Kidney tubule cell (primary cell): ENCODE results near the gene TAF8.
"Not testable (repeated sequence)": the region's sequence is repeated elsewhere in the genome, so short reads cannot be mapped to it uniquely, and the experiment has no call there.

Experiments
- DNase-seq: peaks from one replicate; pipeline ENCODE4 v3.0.0-alpha.2; 2018; ENCODE audit warnings: low spot score

TAF8 gene

DNA sequence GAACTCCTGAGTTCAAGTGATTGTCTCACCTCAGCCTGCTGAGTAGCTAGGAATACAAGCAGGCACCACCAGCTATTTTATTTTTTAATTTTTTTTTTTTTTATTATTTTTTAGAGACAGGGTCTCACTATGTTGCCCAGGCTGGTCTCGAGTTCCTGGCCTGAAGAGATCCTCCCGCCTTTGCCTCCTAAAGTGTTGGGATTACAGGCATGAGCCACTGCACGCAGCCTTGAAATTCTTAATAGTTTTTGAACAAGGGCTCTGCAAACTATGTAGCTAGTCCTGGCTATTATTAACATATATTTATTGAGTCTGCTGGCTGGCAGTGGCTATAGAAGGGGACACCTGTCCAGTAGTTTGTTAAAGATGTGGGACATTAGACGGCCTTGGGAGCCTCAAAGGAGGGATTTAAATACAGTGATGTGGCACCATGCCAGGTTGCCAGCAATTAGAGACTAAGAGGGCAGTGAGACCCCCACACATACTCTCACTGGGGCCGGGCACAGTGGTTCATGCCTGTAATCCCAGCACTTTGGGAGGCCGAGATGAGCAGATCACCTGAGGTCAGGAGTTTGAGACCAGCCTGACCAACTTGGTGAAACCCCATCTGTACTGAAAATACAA is 21.1 kb upstream of the TAF8 start:
- no peak for DNase-seq

DNA sequence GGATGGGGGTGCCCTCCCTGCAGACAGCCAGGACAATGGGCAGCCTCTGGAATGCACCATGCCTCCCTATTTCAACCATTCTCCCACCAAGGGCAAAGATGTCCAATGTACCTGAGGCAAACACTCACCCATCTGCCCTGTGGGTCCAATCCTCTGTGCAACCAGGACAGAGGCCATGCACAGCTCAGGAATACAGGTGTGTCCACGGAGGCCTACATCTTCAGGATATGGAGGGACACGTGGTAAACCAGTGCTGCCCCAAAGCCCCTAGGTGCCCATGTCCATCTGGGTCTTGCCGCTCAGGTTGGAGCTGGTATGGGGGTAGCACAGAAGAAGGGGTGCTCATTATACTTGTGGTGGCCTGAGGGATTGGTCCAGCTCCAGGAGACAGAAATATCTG is 20.4 kb upstream of the TAF8 start:
- DNase-seq = no peak

DNA sequence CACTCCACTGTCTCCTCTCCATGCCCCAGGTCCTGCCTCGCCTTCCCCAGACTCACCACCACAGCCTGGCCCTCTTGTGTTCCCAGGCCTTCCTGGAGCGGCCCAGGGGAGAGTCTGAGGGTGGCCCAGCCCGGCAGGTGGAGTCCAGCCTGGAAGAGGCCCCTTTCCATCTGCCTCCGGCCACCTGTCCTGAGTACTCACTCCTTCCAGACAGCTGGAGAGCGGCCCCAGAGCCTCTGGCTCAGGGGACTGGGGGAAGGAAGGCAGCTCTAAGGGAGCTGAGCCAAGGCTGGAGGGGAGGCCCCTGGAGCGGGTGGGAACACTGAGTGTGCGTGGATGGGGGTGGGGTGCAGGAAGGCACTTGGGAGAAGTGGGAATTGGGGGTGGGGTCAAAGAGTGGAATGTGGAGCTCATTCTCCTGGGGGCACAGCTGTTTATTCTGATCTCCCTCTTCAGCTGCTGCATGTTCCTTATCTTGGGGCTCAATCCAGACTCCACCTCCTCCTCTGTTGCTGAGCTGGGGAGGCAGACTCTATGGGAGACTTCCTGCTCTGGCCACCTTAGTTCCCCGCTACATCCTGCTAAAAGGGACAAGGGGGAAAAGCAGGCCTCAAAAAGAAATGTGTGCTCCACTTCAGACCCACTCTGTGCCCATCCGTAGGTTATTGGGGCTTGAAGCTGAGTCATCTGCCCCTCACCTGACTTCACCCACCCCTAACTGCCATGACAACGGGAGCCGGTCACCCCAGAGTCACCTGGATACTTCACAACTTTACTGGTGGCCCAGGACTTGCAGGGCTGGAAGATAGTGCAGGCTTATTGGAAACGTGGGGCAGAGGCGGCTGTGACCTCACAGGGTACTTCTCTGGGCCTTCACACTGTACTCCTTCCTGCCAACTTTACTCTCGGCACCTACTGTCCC is 19.5 kb upstream of the TAF8 start:
- peak; percentile 49 for DNase-seq

DNA sequence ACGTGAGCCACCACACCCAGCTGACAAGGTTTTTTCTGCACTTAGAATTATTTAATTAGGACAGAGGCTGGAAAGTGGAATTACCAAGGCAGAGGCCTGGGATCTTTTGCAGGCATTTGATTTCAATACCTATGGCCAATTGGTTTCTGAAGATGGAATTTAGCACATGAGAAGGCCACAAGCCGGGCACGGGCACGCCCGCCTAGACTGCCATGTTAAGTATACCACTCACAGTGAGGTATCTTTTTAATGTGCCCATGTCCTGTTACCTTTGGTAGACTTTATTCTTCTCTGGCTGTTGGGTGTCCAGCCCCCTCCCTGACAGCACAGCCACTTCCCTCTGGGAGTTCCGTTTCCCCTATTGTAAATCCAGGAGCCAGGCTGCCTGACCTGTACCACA is 18.0 kb upstream of the TAF8 start:
- no peak for DNase-seq

DNA sequence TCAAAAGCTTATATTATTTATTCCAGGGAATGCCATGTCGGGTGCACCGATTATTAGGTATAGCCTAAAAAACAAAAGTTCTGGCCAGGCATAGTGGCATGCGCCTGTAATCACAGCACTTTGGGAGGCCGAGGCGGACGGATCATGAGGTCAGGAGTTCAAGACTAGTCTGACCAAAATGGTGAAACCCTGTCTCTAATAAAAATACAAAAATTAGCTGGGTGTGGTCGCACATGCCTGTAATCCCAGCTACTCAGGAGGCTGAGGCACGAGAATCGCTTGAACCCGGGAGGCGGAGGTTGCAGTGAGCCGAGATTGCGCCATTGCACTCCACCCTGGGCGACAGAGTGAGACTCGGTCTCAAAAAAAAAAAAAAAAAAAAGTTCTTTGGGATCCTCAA is 12.7 kb upstream of the TAF8 start:
- DNase-seq = not testable (repeated sequence)

DNA sequence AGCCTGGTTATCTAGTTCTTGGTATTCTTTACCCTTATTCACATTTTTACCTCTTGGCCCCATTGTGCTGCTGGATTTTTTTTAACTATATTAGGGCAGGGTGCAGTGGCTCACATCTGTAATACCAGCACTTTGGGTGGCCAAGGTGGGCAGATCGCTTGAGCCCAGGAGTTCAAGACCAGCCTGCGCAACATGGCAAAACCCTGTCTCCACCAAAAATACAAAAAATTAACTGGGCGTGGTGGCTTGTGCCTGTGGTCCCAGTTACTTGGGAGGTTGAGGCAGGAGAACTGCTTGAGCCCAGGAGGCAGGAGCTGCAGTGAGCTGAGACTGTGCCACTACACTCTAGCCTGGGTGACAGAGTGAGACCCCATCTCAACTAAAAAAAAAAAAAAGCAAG is 12.2 kb upstream of the TAF8 start:
- no peak for DNase-seq

DNA sequence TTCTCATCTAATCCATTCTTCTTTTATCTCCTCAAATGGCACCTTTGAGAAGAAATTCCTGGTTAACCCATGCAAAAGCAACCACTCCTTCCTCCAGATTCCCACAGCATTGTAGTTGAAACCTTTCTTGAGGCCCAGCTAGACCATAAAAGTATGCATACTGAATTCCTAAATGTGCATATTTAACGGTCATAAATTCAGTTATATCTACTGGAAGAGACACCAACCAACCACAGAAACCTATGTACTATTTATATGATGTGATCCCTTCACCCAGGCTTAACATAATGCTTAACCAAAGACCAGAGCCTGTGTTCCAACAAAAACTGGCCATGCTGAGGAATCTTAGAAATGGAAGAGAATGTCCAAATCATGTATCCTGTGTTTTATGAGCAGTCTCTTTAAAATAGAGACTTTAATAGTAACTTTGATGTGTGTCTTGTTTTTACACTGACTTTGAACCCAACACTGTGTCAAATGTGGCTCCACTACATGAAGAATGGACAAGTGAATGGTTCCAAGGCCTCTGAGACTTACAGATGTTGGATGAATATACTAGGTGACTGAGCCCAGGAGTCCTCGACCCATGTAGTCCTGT is 11.4 kb upstream of the TAF8 start:
- DNase-seq = no peak

DNA sequence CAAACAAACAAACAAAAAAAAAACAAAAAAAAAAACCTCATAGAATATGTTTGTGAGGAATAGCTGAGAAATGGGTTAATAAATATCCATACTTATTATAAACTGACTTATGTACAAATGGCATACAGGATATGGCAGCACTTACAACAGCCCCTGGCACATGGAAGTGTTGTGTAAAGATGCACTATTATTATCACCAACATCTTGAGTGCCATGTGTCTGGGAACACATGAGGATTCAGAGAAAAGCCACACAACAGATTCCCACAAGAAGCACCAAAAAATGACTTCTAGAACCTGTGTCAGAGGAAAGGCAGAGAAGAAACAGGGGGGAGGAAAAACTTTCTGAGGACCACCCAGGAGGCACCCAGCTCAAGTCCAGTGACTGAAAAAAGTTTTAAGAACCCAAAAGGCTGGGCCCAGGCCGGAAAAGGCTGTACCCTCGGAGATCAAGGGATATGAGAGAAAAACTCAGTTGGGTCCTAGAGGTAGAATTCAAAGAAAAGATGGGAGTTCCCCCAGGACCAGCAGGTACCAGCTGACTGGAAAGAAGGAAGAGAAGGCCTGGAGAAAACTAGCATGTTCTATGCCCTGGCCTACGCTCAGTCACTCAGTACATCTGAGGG is 9.4 kb upstream of the TAF8 start:
- no peak for DNase-seq

DNA sequence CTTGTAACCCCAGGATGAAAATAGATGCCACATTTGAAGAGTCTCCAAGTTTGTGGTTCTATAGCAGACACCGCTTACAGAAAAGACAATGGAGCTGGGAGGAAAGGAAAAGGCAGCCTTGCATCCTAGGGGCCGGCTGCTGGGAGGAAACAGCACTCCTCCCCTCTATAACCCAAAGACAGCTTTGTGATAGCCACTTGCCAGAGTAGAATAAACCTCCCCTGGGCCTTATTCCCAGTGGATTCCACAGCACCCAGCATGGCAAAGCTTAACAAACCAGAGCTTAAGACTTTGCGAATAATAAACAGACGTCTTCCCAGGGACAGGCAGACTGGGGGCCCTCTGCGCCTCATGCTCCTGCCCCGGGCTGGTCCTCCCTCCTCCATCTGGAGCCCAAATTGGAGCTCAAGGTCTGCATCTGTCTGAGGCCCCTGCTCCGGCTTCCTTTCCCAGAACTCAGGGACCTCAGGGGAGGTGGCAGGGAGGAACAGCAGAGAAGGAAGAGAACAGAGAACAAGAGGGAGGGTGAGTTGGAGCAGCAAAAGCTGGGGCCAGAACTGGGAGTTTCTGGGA is 8.8 kb upstream of the TAF8 start:
- DNase-seq = no peak

DNA sequence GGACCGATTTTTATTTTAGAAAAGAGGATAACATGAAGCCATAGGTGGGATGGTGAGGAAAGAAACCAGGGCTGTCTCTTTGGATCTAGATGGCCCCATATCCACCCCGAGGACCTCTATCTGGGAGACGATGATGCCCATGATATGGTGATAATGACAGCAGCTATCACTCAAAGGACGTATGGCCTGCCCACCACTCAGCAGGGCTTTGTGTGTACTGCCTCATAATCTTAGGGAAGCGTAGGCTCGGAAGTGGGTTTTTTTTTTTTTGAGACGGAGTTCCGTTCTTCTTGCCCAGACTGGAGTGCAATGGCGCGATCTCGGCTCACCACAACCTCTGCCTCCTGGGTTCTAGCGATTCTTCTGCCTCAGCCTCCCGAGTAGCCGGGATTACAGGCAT is 8.2 kb upstream of the TAF8 start:
- no peak for DNase-seq

DNA sequence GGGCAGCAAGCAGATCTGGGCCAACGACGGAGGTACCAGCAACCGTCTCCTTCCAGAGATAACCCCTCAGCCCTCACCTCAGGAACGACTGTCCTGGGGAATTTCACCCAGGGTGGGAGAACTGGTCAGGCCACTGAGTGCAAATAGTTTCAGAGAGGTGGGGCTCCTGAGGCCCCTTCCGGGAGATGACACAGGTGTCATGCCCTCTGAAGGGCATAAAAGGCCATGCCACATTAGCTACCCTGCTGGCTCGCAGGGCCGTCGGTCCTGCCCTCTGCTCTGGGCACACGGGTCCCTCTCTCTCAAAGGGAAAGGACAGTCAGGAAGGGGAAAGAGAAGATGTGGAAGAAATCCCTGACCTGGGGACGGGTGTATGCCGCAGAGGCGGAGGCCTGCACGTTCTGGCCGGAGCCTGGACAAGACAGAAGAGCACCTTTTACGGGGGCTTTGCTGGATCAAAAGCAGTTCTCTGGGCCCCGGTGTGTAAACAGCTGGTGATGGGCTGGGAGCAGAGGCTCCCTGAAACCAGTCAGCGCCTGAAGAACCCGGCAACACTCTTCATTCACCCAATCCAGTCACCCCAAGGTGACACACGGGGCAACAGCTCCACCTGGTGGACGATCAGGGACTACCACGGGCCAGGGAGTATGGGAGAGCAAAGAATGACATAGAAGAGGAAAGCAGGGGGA is 6.4 kb upstream of the TAF8 start:
- peak; percentile 79 for DNase-seq

DNA sequence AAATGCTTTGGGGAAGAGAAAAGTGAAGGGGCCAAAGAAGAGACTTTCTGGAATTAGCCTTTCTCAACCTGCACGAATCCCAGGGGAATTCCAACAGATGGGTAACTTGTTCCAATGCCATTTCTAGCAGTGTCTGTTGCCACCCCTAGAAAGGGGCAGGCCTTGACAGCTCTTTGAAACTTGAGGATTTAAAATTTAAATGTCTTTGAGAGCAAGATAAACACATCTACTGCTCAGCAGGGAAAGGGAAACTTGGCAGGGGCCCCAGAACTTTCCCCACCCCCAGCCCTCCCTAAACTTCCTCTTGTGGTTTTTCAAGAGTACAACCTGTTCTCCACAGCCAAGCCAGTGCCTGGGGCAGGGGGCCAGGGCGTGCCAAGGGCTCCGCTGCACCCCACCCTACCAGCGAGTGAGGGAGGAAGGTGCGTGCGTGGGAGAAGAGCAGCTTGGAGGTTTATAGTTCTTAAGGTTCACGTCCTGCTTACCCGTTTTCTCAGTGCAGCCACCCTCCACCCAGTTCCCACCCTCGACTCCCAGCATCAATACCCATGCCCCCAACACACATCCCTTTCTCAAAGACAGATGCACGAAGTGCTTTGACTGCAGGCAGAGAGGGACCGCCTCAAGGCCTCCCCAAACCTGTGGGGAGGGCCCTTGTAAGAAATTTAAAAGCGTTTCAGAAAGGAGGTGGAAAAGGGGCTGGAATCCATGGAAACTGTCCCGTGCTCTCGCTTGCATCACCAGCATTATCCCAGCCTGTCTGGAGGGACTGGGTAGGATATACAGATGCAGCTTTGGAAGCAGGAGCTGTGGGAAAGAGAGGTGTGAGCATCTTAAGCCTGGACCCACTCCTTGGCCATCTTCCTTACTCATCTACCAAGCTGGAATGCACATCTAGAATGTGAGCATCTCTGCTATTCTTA is 4.5 kb upstream of the TAF8 start:
- DNase-seq = peak; percentile 63

DNA sequence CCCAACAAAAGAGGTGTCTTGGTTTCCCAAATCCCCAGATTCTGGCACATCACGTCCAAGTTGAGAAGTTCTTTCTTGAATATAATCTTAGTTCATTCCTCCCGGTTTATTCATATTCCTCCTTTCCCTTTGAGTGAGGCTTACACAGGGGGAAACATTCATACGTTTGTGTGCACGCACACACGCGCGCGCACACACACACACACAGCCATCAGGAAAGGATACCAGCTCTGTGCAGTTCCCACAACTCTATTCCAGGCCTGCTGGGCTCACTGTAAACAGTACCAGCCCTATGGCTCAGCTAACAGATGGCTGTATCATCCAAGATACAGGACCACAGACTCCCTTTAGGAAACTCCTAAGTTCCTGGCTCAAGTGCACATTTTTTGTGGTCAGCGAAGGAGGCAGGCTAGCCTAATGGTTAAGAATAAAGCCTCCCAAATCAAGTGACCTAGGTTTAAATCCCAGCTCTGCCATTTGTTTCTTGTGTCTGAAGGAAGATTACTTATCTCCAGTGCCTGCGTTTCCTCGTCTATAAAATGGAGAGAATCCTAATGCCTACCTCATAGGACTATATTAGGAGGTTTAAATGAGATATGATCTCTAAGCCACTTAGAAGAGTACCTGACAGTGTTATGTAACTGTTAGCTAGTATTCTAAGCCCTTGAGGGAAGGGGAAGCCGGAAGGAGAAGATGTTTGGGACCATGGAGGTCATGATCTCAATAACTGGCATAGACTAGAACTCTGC is 3.7 kb upstream of the TAF8 start:
- DNase-seq = no peak

DNA sequence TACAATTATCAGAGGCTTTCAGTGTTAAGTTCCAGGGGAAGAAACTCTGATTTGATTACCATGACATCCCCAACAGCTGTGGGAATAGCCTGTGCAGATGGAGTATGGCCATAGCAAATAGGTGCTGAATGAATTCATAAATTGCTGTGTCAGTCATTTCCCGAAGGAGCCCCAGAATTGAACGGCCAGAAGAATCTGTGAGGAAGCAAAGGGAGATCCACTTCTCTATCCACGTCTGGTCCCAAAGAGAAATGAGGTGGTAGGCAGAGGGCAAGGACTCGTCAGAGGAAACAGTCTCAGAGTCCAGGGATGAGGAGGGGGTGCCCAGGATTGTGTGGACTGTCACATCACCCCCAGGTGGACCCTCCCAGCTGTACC is 3.1 kb upstream of the TAF8 start:
- no peak for DNase-seq

DNA sequence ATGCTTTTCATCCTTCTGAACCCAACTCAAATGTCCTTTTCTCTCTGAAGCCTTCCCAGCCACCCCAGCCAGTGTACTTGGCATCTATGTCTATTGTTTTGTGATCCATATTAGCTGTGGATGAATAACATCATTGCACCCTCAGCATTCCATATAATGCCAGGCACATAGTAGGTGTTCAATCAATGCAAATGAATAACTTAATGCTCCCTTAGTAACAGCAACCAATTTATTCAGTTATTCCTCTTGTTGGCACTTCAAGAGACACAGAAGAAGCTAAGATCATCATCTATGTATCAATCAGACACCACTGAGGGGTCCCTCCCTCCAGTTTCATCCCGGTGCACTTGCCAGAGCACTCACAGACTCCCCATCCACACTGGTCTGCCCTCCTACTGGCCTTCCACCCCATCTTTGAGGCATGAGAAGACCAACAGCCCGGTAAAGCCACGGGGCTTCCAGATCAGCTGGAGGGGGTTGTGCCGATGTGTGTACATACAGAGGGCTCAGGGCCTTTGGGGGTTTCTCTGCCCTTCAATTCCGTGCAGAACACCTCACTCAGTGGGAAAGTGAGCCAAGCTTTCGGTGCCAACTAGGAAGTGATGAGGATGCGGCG is 2.4 kb upstream of the TAF8 start:
- no peak for DNase-seq

DNA sequence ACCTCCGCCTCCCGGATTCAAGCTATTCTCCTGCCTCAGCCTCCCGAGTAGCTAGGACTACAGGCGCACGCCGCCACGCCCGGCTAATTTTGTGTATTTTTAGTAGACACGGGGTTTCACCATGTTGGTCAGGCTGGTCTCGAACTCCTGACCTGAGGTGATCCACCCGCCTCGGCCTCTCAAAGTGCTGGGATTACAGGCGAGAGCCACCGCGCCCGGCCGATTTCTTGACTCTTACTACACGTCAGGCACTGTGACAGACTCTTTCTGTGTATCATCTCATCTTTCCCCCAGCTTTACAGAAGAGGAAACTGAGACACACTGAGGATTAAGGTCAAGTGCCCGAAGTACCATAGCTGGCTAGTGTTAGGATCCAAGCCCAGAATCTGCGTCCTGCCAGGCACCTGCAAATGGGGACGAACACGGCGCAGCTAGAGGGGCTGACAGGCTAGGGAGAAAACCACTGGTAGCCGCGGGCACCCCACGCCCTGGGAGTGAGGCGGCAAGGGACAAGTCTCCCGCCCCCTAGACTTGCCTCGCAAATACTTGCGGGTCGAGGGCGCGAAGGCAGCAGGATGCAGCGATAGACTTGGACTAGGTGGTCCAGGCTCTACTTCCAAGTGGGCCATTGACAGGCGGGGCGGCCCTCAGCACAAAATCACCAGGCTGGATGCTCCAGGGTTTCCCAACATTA is 1.1 kb upstream of the TAF8 start:
- DNase-seq = no peak

DNA sequence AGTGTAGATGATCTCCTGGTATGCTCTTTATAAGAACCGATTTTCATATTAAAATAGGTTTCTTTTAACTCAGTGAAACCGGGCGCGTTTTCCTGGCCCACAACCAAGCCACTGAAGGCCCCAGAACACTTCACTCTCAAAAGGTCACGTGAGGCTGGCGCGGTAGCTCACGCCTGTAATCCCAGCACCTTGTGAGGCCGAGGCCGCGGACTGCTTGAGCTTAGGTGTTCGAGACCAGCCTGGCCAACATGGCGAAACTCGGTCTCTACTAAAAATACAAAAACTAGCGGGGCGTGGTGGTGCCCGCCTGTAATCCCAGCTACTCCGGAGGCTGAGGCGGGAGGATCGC is 402 bp upstream of the TAF8 start:
- no peak for DNase-seq

DNA sequence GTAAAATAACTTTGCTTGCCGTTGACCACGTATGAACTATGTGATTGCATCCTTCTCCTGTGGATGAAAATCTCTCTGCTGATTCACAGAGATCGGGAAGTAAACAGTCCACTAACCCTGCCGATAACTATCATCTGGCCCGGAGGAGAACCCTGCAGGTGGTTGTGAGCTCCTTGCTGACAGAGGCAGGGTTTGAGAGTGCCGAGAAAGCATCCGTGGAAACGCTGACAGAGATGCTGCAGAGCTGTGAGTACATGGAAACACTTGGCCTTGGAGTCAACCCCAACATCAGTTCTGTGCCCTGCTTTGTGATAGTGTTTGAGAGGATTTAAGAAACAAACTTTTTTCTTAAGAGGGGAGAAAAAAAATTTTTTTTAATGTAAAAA is 937 bp downstream of the TAF8 start:
- peak; percentile 23 for DNase-seq

DNA sequence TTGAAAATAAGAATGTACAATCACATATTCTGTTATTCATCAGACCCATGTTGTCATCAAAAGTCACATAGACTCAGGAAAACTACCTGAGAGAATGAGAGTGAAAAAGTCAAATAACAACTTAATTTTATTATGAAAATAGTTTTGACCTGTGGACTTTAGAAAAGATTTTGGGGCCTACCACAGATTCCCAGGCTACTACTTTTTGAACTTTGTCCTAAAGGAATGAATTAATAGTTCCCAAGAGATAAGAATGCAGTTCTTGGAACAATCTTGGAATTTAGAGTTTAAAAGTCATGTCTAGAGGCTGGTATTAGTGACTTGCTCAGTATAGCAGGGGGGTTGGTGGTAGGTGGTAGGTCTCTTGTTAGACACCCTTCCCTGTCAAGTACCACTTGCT is 3.3 kb downstream of the TAF8 start:
- no peak for DNase-seq
